Measurements from ENCODE around the gene MOB3B. TPM values are rescaled to one million over a fixed set of nuclear protein-coding genes. Genes with fewer than 3 reads are reported as not detected.

Gene MOB3B
- total RNA-seq, 1 donor = 1.4 TPM

- no peaks in the 10 kb centered on the region for H3K4me1 ChIP-seq (ENCODE audit: insufficient read depth, low read length)
- H3K4me3 ChIP-seq (ENCODE audit: low read length) = no peak overlapping the region
- H3K9me3 ChIP-seq (ENCODE audit: low read depth, low read length) = no peaks in the 10 kb centered on the region
- H3K27me3 ChIP-seq (ENCODE audit: insufficient read depth, low read length) = no peaks in the 10 kb centered on the region
Measured at GRCh38 chr9:27311184-27311583, 218.4 kb downstream of the MOB3B start.

GRCh38 chr9:27310582-27310981, 219.0 kb downstream of the MOB3B start:
- Histone ChIP-seq H3K27me3 (ENCODE audit: insufficient read depth, low read length) (no peaks in the 10 kb centered on the region), H3K9me3 (ENCODE audit: low read depth, low read length) (no peaks in the 10 kb centered on the region), H3K4me3 (ENCODE audit: low read length) (no peak overlapping the region), H3K4me1 (ENCODE audit: insufficient read depth, low read length) (no peaks in the 10 kb centered on the region)

DNA sequence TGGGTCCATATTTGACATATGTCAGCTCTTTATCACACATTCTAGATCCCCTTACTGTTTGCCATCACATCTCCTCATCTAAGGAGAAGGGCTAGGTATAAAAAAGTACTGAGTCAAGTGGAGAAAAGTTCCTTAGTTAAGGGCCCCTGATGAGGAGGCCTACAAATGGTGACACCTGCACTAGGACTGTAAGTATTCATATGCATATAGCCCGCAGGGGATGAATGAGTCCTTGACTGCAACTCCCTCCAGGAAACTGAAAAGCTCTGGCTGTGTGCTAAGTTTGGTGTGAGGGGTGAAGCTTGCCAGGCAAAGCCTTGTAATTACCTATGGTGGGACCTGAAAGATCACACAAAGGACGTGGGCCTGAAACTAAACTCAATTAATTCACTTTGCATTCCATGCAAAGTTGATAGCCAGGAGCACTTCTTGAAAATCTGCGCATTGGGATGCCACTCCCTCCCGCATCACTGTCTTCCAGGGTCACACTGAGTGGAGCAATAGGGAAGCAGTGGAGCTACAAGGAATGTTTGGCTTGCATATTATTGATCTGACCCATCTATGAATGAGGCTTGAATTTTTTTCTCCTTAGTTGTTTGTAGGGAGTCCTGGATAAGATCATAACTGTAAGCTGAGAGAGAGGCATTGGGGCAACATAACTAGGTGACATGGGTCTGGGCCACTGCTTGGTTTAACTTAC, 220.8 kb downstream of the MOB3B start:
- Histone ChIP-seq H3K4me1 (ENCODE audit: insufficient read depth, low read length) (no peaks in the 10 kb centered on the region), H3K9me3 (ENCODE audit: low read depth, low read length) (no peaks in the 10 kb centered on the region), H3K4me3 (ENCODE audit: low read length) (no peak overlapping the region), H3K27me3 (ENCODE audit: insufficient read depth, low read length) (no peaks in the 10 kb centered on the region)

GRCh38 chr9:27304521-27304920, 225.1 kb downstream of the MOB3B start:
- Histone ChIP-seq H3K4me3 (ENCODE audit: low read length) (no peak overlapping the region), H3K9me3 (ENCODE audit: low read depth, low read length) (no peaks in the 10 kb centered on the region), H3K27me3 (ENCODE audit: insufficient read depth, low read length) (no peaks in the 10 kb centered on the region), H3K4me1 (ENCODE audit: insufficient read depth, low read length) (no peaks in the 10 kb centered on the region)

DNA sequence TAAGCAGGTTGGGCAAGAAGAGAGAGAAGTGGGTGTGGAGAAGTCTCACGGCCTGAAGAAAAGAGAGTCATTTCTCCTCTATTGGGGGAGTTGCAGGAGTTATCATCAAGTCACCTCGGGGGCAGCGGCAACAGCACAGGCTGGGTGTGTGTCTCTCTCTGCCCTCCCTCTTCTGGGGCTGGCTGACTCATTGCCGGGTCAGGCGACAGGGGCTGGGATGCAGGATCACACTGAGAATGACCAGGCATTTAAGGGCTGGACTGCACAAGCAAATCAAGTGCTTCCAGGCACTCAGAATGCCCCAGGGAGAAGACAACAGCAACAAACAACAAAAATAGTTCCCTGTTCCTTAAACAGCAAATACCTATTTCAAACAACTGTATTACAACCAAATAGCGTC, 226.4 kb downstream of the MOB3B start:
- Histone ChIP-seq H3K4me1 (ENCODE audit: insufficient read depth, low read length) (no peaks in the 10 kb centered on the region), H3K4me3 (ENCODE audit: low read length) (no peak overlapping the region), H3K27me3 (ENCODE audit: insufficient read depth, low read length) (no peaks in the 10 kb centered on the region), H3K9me3 (ENCODE audit: low read depth, low read length) (no peaks in the 10 kb centered on the region)

GRCh38 chr9:27297050-27297449, 232.6 kb downstream of the MOB3B start, which contains the start of gene EQTN:
Gene EQTN (minus strand): TSS chr9:27297150. CDS start chr9:27297055, 95 bp downstream.
- Histone ChIP-seq H3K27me3 (ENCODE audit: insufficient read depth, low read length) (no peaks in the 10 kb centered on the region), H3K4me1 (ENCODE audit: insufficient read depth, low read length) (no peaks in the 10 kb centered on the region), H3K9me3 (ENCODE audit: low read depth, low read length) (no peaks in the 10 kb centered on the region), H3K4me3 (ENCODE audit: low read length) (no peak within 1 kb of the TSS)

- Histone ChIP-seq H3K27me3 (ENCODE audit: insufficient read depth, low read length) (no peaks in the 10 kb centered on the region), H3K9me3 (ENCODE audit: low read depth, low read length) (no peaks in the 10 kb centered on the region), H3K4me3 (ENCODE audit: low read length) (no peak overlapping the region), H3K4me1 (ENCODE audit: insufficient read depth, low read length) (no peaks in the 10 kb centered on the region)
Measured at GRCh38 chr9:27293996-27294395, 235.6 kb downstream of the MOB3B start.

GRCh38 chr9:27292659-27293405, 236.8 kb downstream of the MOB3B start:
- H3K27me3 ChIP-seq (ENCODE audit: insufficient read depth, low read length) = no peaks in the 10 kb centered on the region
- no peaks in the 10 kb centered on the region for H3K4me1 ChIP-seq (ENCODE audit: insufficient read depth, low read length)
- no peaks in the 10 kb centered on the region for H3K9me3 ChIP-seq (ENCODE audit: low read depth, low read length)
- no peak overlapping the region for H3K4me3 ChIP-seq (ENCODE audit: low read length)

GRCh38 chr9:27291292-27291691, 238.3 kb downstream of the MOB3B start:
- H3K4me3 ChIP-seq (ENCODE audit: low read length) = no peak overlapping the region
- no peaks in the 10 kb centered on the region for H3K27me3 ChIP-seq (ENCODE audit: insufficient read depth, low read length)
- no peaks in the 10 kb centered on the region for H3K9me3 ChIP-seq (ENCODE audit: low read depth, low read length)
- H3K4me1 ChIP-seq (ENCODE audit: insufficient read depth, low read length) = no peaks in the 10 kb centered on the region

DNA sequence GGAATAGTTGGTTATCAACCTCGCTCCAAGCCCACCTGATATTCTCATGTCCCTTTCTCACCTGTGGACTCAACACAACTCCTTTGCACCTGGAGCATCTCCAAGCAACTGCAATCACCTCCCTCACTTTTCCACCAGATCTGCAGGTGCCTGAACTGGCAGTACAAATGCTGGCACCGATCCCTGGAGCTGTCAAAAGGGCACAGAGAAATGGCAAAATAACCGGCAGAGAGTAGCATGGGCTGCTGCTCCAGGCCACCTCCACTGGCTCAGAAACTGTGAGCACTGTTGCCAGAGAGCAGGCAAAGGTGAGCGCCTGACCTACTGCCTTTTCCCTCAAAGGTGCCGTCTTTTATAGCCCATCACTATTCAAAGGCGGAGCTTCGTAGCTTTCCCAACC, 247.3 kb downstream of the MOB3B start:
- Histone ChIP-seq H3K27me3 (ENCODE audit: insufficient read depth, low read length) (no peaks in the 10 kb centered on the region), H3K4me3 (ENCODE audit: low read length) (no peak overlapping the region), H3K4me1 (ENCODE audit: insufficient read depth, low read length) (no peaks in the 10 kb centered on the region), H3K9me3 (ENCODE audit: low read depth, low read length) (no peaks in the 10 kb centered on the region)

- no peaks in the 10 kb centered on the region for H3K4me1 ChIP-seq (ENCODE audit: insufficient read depth, low read length)
- H3K27me3 ChIP-seq (ENCODE audit: insufficient read depth, low read length) = no peaks in the 10 kb centered on the region
- H3K9me3 ChIP-seq (ENCODE audit: low read depth, low read length) = no peaks in the 10 kb centered on the region
- H3K4me3 ChIP-seq (ENCODE audit: low read length) = no peak overlapping the region
Measured at GRCh38 chr9:27280860-27281259, 248.8 kb downstream of the MOB3B start.

GRCh38 chr9:27280249-27280648, 249.4 kb downstream of the MOB3B start:
- Histone ChIP-seq H3K4me1 (ENCODE audit: insufficient read depth, low read length) (no peaks in the 10 kb centered on the region), H3K9me3 (ENCODE audit: low read depth, low read length) (no peaks in the 10 kb centered on the region), H3K4me3 (ENCODE audit: low read length) (no peak overlapping the region), H3K27me3 (ENCODE audit: insufficient read depth, low read length) (no peaks in the 10 kb centered on the region)

- H3K4me1 ChIP-seq (ENCODE audit: insufficient read depth, low read length) = no peaks in the 10 kb centered on the region
- no peak overlapping the region for H3K4me3 ChIP-seq (ENCODE audit: low read length)
- no peaks in the 10 kb centered on the region for H3K9me3 ChIP-seq (ENCODE audit: low read depth, low read length)
- no peaks in the 10 kb centered on the region for H3K27me3 ChIP-seq (ENCODE audit: insufficient read depth, low read length)
Measured at GRCh38 chr9:27279611-27280010, 250.0 kb downstream of the MOB3B start.

GRCh38 chr9:27278374-27278773, 251.2 kb downstream of the MOB3B start:
- Histone ChIP-seq H3K4me1 (ENCODE audit: insufficient read depth, low read length) (no peaks in the 10 kb centered on the region), H3K9me3 (ENCODE audit: low read depth, low read length) (no peaks in the 10 kb centered on the region), H3K4me3 (ENCODE audit: low read length) (no peak overlapping the region), H3K27me3 (ENCODE audit: insufficient read depth, low read length) (no peaks in the 10 kb centered on the region)

GRCh38 chr9:27276193-27277030, 253.2 kb downstream of the MOB3B start:
- Histone ChIP-seq H3K27me3 (ENCODE audit: insufficient read depth, low read length) (no peaks in the 10 kb centered on the region), H3K4me3 (ENCODE audit: low read length) (no peak overlapping the region), H3K9me3 (ENCODE audit: low read depth, low read length) (no peaks in the 10 kb centered on the region)

More at GRCh38 chr9:27276193-27277030, 253.2 kb downstream of the MOB3B start:
- H3K4me1 ChIP-seq (ENCODE audit: insufficient read depth, low read length) = no peaks in the 10 kb centered on the region

All from mononuclear cell (primary cell).